Measurements from ENCODE around the gene SPCS3.
"Not testable (repeated sequence)": the region's sequence is repeated elsewhere in the genome, so short reads cannot be mapped to it uniquely, and the experiment has no call there.

Gene SPCS3

GRCh38 chr4:176279560-176279959 lies 40.2 kb upstream of the SPCS3 start:
- not testable (repeated sequence) for H3K4me2 ChIP-seq (ENCODE audit: insufficient read depth, low read length, poor library complexity, severe bottlenecking); H3K23ac ChIP-seq (ENCODE audit: low read depth, low read length, poor library complexity); H4K8ac ChIP-seq (ENCODE audit: low read depth, low read length); H3K27ac ChIP-seq (replicated peaks; ENCODE audit: low read length); H3K9ac ChIP-seq (ENCODE audit: low read depth, low read length, poor library complexity); H3K36me3 ChIP-seq (replicated peaks in 1 of 2; ENCODE audit: control insufficient read depth in 2 of 2, insufficient read depth in 2 of 2, low read length in 2 of 2); H2AFZ ChIP-seq (ENCODE audit: low read length); H3K4ac ChIP-seq (ENCODE audit: low read length); H3K4me1 ChIP-seq (ENCODE audit: control insufficient read depth in 2 of 2, insufficient read depth in 1 of 2, low read depth in 1 of 2, low read length in 2 of 2); DNase-seq (ENCODE audit: low spot score); H2AK5ac ChIP-seq (ENCODE audit: low read depth, low read length); H3K18ac ChIP-seq (ENCODE audit: low read length); H2BK5ac ChIP-seq (ENCODE audit: low read length); H3K9me3 ChIP-seq (replicated peaks in 1 of 2; ENCODE audit: control insufficient read depth in 2 of 2, insufficient read depth in 1 of 2, low read depth in 1 of 2, low read length in 2 of 2); H2BK12ac ChIP-seq (ENCODE audit: low read length); H4K91ac ChIP-seq (ENCODE audit: low read depth, low read length, poor library complexity); H2BK15ac ChIP-seq (ENCODE audit: low read length); H3K27me3 ChIP-seq (ENCODE audit: control insufficient read depth in 3 of 3, insufficient read depth in 3 of 3, low read depth in 1 of 3, low read length in 3 of 3); H2BK120ac ChIP-seq (ENCODE audit: low read depth, low read length); H3K4me3 ChIP-seq (ENCODE audit: low read length in 2 of 2); H3K14ac ChIP-seq (ENCODE audit: low read length); H3K79me1 ChIP-seq (ENCODE audit: low read depth, low read length)
- no CpG with 5 or more reads among the region's 1 CpG for WGBS, 2 donors (ENCODE audit: extremely low coverage in 2 of 2, insufficient read length in 2 of 2, insufficient replicate concordance in 1 of 2)

- Histone ChIP-seq H3K27me3 (ENCODE audit: control insufficient read depth in 3 of 3, insufficient read depth in 3 of 3, low read depth in 1 of 3, low read length in 3 of 3) (no peaks in the 10 kb centered on the region), H2BK12ac (ENCODE audit: low read length) (no peak overlapping the region), H3K14ac (ENCODE audit: low read length) (no peak overlapping the region), H3K36me3 (replicated peaks in 1 of 2; ENCODE audit: control insufficient read depth in 2 of 2, insufficient read depth in 2 of 2, low read length in 2 of 2) (no peaks in the 10 kb centered on the region), H3K9me3 (replicated peaks in 1 of 2; ENCODE audit: control insufficient read depth in 2 of 2, insufficient read depth in 1 of 2, low read depth in 1 of 2, low read length in 2 of 2) (no peaks in the 10 kb centered on the region), H4K91ac (ENCODE audit: low read depth, low read length, poor library complexity) (no peak overlapping the region), H3K4me2 (ENCODE audit: insufficient read depth, low read length, poor library complexity, severe bottlenecking) (no peak overlapping the region), H3K79me1 (ENCODE audit: low read depth, low read length) (no peaks in the 10 kb centered on the region), H3K4me1 (ENCODE audit: control insufficient read depth in 2 of 2, insufficient read depth in 1 of 2, low read depth in 1 of 2, low read length in 2 of 2) (peaks cover 0 to 2% of the 10 kb centered on the region in 2 donors), H3K23ac (ENCODE audit: low read depth, low read length, poor library complexity) (no peak overlapping the region), H3K9ac (ENCODE audit: low read depth, low read length, poor library complexity) (no peak overlapping the region), H2BK5ac (ENCODE audit: low read length) (no peak overlapping the region), H3K27ac (replicated peaks; ENCODE audit: low read length) (no peak overlapping the region), H2BK120ac (ENCODE audit: low read depth, low read length) (no peak overlapping the region), H3K4ac (ENCODE audit: low read length) (no peak overlapping the region), H2AFZ (ENCODE audit: low read length) (no peak overlapping the region), H2BK15ac (ENCODE audit: low read length) (no peak overlapping the region), H2AK5ac (ENCODE audit: low read depth, low read length) (no peak overlapping the region), H4K8ac (ENCODE audit: low read depth, low read length) (no peak overlapping the region), H3K4me3 (ENCODE audit: low read length in 2 of 2) (no peak overlapping the region), H3K18ac (ENCODE audit: low read length) (no peak overlapping the region)
- no peak for DNase-seq (ENCODE audit: low spot score)
- WGBS, 2 donors (ENCODE audit: extremely low coverage in 2 of 2, insufficient read length in 2 of 2, insufficient replicate concordance in 1 of 2), result no CpG with 5 or more reads among the region's 3 CpGs
These were observed 33.0 kb upstream of the SPCS3 start for GRCh38 chr4:176286728-176287127.

GRCh38 chr4:176287546-176287945 lies 32.2 kb upstream of the SPCS3 start:
- no peak overlapping the region for H2BK120ac ChIP-seq (ENCODE audit: low read depth, low read length)
- no peak overlapping the region for H3K4ac ChIP-seq (ENCODE audit: low read length)
- no peak overlapping the region for H2BK12ac ChIP-seq (ENCODE audit: low read length)
- no peak overlapping the region for H4K8ac ChIP-seq (ENCODE audit: low read depth, low read length)
- H2BK5ac ChIP-seq (ENCODE audit: low read length), result no peak overlapping the region
- no peak overlapping the region for H3K4me3 ChIP-seq (ENCODE audit: low read length in 2 of 2)
- no peak overlapping the region for H3K27ac ChIP-seq (replicated peaks; ENCODE audit: low read length)
- H3K18ac ChIP-seq (ENCODE audit: low read length), result no peak overlapping the region
- no peak for DNase-seq (ENCODE audit: low spot score)
- H3K14ac ChIP-seq (ENCODE audit: low read length), result no peak overlapping the region
- no peak overlapping the region for H4K91ac ChIP-seq (ENCODE audit: low read depth, low read length, poor library complexity)
- no peak overlapping the region for H2AFZ ChIP-seq (ENCODE audit: low read length)
- H2BK15ac ChIP-seq (ENCODE audit: low read length), result no peak overlapping the region
- no peaks in the 10 kb centered on the region for H3K27me3 ChIP-seq (ENCODE audit: control insufficient read depth in 3 of 3, insufficient read depth in 3 of 3, low read depth in 1 of 3, low read length in 3 of 3)
- no peaks in the 10 kb centered on the region for H3K36me3 ChIP-seq (replicated peaks in 1 of 2; ENCODE audit: control insufficient read depth in 2 of 2, insufficient read depth in 2 of 2, low read length in 2 of 2)
- no peaks in the 10 kb centered on the region for H3K9me3 ChIP-seq (replicated peaks in 1 of 2; ENCODE audit: control insufficient read depth in 2 of 2, insufficient read depth in 1 of 2, low read depth in 1 of 2, low read length in 2 of 2)
- no peak overlapping the region for H3K4me2 ChIP-seq (ENCODE audit: insufficient read depth, low read length, poor library complexity, severe bottlenecking)
- H3K79me1 ChIP-seq (ENCODE audit: low read depth, low read length), result no peaks in the 10 kb centered on the region
- H3K4me1 ChIP-seq (ENCODE audit: control insufficient read depth in 2 of 2, insufficient read depth in 1 of 2, low read depth in 1 of 2, low read length in 2 of 2), result peaks cover 0 to 2% of the 10 kb centered on the region in 2 donors
- H2AK5ac ChIP-seq (ENCODE audit: low read depth, low read length), result no peak overlapping the region
- no peak overlapping the region for H3K9ac ChIP-seq (ENCODE audit: low read depth, low read length, poor library complexity)
- H3K23ac ChIP-seq (ENCODE audit: low read depth, low read length, poor library complexity), result no peak overlapping the region

GRCh38 chr4:176288020-176288419 lies 31.7 kb upstream of the SPCS3 start:
- no peak overlapping the region for H3K14ac ChIP-seq (ENCODE audit: low read length)
- H2BK5ac ChIP-seq (ENCODE audit: low read length), result no peak overlapping the region
- no peak overlapping the region for H2AK5ac ChIP-seq (ENCODE audit: low read depth, low read length)
- H3K4me1 ChIP-seq (ENCODE audit: control insufficient read depth in 2 of 2, insufficient read depth in 1 of 2, low read depth in 1 of 2, low read length in 2 of 2), result peaks cover 0 to 2% of the 10 kb centered on the region in 2 donors
- H3K9me3 ChIP-seq (replicated peaks in 1 of 2; ENCODE audit: control insufficient read depth in 2 of 2, insufficient read depth in 1 of 2, low read depth in 1 of 2, low read length in 2 of 2), result no peaks in the 10 kb centered on the region
- no peak overlapping the region for H3K4me3 ChIP-seq (ENCODE audit: low read length in 2 of 2)
- no peaks in the 10 kb centered on the region for H3K27me3 ChIP-seq (ENCODE audit: control insufficient read depth in 3 of 3, insufficient read depth in 3 of 3, low read depth in 1 of 3, low read length in 3 of 3)
- no peak overlapping the region for H4K91ac ChIP-seq (ENCODE audit: low read depth, low read length, poor library complexity)
- no peak overlapping the region for H3K27ac ChIP-seq (replicated peaks; ENCODE audit: low read length)
- H3K9ac ChIP-seq (ENCODE audit: low read depth, low read length, poor library complexity), result no peak overlapping the region
- H3K4me2 ChIP-seq (ENCODE audit: insufficient read depth, low read length, poor library complexity, severe bottlenecking), result no peak overlapping the region
- no peak overlapping the region for H4K8ac ChIP-seq (ENCODE audit: low read depth, low read length)
- H2BK12ac ChIP-seq (ENCODE audit: low read length), result no peak overlapping the region
- no peak overlapping the region for H2BK120ac ChIP-seq (ENCODE audit: low read depth, low read length)
- DNase-seq (ENCODE audit: low spot score), result no peak
- H3K36me3 ChIP-seq (replicated peaks in 1 of 2; ENCODE audit: control insufficient read depth in 2 of 2, insufficient read depth in 2 of 2, low read length in 2 of 2), result no peaks in the 10 kb centered on the region
- H3K18ac ChIP-seq (ENCODE audit: low read length), result no peak overlapping the region
- H2AFZ ChIP-seq (ENCODE audit: low read length), result no peak overlapping the region
- H3K4ac ChIP-seq (ENCODE audit: low read length), result no peak overlapping the region
- no peaks in the 10 kb centered on the region for H3K79me1 ChIP-seq (ENCODE audit: low read depth, low read length)
- no peak overlapping the region for H2BK15ac ChIP-seq (ENCODE audit: low read length)
- H3K23ac ChIP-seq (ENCODE audit: low read depth, low read length, poor library complexity), result no peak overlapping the region
